GM18517 (cell line): ENCODE measurements around the gene RTP1.
"Not testable (repeated sequence)": the region's sequence is repeated elsewhere in the genome, so short reads cannot be mapped to it uniquely, and the experiment has no call there.

Experiments used
- ATAC-seq: cut with Tn5 transposase; IDR thresholded peaks from one replicate; pipeline ENCODE4 v1.9.1; 2021; ENCODE audit warnings: mild to moderate bottlenecking, moderate library complexity; ENCODE audit not compliant: unreplicated experiment

RTP1 gene

DNA sequence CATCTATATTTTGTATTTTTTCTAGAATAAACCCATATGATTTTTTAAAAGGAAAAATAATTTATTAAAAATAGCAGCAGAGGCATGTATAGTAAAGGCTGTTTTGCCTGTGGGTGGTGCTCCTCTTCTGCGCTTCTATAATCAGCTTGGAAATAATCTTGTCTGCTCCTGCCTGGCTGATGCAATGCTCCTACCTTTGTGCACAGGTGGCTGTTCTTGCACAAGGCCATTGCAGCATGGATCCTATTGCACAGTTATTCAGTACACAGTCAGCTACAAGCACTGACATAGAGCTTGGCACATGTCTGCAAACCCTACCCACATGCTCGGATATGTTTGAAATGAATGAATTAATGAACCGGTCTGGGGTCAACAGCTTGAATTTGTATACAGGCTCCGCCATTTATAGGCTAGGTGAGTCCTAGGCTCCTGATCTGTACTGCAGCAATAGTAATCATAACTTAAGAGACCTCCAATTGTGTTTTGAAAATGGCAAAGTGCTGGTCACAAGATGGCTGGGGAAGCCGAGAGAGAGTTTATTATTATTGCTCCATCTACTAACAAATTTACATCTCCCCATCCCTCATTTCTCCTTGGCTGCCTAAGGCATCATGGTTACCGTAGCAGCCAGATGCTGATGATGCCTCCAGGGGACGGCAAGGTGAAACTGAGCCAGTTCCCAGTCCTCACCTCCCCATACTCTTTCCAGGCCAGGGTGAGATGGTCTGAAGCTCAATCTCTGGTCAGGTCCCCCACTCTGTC is 532 bp upstream of the RTP1 start:
- ATAC-seq: no peak

DNA sequence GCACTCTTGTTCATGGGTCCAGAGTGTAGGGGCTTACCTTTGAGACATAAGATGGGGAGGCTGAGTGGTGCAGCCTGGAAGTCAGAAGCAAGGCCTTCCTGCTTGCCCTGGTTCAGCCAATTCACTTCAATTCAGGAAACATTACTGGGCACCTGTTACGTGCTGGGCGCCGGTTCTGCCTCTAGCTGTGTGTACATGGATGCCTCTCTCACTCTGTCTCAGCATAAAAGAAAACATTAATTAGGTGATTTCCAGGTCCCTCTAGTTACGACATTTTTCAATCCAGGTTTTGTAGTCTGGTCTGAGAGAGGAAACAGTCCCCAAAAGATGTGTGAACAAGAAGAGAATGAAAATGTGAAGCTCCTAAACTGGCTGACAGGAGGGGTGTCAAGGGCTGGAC is 1.2 kb downstream of the RTP1 start:
- peak; percentile 64 for ATAC-seq

DNA sequence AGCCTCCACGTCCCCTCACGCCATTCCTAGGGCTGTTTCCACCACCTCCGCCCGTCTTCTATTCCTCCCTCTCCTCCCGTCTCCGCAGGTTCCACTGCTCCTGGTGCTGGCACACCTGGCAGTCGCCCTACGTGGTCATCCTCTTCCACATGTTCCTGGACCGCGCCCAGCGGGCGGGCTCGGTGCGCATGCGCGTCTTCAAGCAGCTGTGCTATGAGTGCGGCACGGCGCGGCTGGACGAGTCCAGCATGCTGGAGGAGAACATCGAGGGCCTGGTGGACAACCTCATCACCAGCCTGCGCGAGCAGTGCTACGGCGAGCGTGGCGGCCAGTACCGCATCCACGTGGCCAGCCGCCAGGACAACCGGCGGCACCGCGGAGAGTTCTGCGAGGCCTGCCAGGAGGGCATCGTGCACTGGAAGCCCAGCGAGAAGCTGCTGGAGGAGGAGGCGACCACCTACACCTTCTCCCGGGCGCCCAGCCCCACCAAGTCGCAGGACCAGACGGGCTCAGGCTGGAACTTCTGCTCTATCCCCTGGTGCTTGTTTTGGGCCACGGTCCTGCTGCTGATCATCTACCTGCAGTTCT is 2.3 kb downstream of the RTP1 start:
- not testable (repeated sequence) for ATAC-seq

DNA sequence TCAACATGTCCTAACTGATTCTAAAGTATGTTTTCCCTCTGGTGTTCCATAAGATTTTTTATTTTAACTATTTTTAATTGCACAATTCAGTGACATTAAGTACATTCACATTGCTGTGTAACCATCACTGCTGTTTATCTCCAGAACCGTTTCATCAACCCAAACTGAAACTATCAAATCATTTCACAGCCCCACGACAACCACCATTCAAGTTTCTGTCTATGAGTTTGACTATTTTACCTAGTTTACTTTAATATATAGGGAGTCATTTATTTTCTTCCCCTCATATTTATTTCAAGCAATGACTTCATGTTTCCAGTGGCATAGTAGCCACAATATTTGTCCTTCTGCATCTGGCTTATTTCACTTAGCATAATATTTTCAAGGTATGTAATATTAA is 8.4 kb downstream of the RTP1 start:
- no peak for ATAC-seq

DNA sequence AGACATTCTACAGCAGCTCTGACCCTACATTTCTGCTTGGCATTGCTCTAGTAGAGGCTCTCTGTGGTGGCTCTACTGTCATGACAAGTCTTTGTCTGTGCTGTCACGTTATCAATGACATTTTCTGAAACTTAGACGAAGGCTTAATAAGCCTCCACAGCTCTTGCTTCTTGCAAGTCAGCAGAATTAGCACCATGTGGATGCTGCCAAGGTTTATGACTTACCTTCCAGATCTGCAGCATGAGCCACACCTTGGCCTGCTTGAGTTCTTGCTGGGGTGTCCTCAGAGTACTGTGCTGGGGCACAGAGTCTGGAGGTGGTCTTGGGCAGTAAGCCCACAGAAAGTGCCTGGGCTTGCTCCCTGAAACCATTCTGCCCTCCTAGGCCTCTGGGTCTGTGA is 9.8 kb downstream of the RTP1 start:
- no peak for ATAC-seq

DNA sequence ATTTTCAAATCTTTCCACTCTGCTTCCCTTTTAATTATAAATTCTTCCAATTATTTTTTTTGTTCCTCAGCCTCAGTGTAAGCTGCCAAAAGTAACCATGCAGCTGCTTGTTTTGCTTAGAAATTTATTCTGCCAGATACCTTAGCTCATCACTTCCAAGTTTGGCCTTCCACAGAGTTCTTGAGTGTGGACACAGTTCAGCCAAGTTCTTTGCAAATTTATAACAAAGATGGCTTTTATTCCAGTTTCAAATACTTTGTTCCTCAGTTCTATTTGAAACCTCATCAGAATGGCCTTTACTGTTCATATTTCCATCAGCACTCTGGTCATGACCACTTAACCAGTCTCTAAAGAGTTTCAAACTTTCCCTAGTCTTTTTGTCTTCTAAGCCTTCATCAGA is 10.3 kb downstream of the RTP1 start:
- ATAC-seq: no peak

DNA sequence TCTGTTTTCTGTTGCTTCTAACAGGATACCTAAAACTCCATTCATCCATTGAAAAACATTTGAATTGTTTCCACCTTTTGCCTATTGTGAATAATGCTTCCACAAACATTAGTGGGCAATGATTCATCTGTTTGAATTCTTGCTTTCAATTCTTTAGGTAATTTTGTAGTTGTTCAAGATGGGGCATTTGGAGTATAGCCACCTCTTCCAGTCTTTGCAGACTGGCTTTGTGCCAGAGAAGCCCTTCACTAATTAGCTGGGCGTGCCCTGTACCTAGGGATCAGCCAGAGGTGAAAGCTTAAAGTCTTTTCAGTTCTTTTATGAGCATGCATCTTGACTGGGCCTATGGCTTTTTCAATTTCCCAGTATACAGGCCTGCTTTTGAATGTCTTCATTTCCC is 10.9 kb downstream of the RTP1 start:
- ATAC-seq: no peak

DNA sequence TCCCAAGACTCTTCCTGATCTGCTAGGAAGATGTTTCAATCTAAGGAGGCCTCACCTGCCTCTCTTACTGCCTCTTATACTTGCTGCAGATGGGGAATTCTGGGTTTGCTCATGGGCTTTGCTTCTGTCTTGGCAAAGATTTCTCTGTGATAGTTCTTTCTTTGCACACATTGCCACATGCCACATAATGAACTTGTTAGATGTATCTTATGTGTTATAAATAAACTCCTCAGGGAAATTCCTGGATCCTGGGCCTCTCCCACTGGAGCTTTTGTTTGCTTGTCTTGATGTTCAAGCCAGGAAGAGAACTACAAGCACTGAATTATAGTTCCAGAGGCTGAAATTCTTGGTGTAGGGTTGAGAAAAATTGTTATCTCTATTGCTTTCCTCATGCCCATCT is 12.2 kb downstream of the RTP1 start:
- no peak for ATAC-seq

DNA sequence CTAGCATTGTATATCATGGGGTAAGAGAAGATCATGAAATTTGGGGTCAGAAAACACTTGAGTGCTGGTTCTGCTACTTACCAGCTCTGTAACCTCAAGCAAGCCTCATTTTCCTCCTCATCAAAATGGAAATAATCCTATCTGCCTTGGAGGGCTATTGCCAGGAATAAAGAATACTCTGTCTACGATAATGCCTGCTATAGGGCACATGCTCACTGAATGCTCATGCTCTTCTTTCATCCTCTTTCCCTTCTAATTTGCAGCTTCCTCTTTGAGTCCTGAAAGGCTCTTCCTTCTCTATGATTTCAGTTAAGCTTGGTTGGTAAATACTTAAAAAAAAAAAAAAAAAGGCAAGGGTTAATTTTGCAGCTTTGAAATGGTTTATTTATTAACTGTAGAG is 12.8 kb downstream of the RTP1 start:
- no peak for ATAC-seq

DNA sequence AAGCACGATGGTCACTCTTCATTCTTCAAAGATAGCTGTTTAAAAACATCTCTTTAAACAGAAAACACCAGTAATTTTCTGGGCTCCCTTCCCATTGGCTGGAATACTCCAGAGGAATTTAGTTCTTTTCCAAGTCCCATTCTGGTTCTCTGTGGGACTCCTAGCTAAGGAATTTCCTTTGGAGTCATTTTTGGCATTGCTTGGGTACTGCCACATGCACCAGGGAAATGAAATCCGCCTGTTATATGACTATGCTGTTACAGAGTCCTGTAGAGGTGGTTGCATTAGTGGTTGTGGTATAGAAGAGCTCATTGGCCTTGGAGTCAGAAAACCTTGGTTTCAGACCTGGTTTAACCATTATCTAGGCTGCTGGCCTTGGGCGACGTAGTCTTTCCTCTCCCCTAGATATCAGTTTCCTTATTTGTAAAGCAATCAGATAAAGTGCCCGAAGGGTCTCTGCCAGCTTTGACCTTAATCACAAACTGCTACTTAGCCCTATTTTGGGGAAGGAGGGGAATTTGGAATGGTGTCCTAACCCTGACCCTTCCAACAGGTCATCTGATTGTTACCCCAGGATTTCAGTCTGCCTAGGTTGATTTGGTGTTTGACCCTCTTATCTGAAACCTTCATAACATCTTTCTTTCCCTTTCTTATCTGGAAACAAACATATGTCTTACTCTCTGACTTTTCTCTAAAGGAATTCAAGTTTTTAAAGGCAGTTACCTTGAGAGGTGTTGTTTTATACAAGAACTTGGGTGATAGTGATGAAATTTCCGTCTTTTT is 13.4 kb downstream of the RTP1 start:
- peak; percentile 74 for ATAC-seq

DNA sequence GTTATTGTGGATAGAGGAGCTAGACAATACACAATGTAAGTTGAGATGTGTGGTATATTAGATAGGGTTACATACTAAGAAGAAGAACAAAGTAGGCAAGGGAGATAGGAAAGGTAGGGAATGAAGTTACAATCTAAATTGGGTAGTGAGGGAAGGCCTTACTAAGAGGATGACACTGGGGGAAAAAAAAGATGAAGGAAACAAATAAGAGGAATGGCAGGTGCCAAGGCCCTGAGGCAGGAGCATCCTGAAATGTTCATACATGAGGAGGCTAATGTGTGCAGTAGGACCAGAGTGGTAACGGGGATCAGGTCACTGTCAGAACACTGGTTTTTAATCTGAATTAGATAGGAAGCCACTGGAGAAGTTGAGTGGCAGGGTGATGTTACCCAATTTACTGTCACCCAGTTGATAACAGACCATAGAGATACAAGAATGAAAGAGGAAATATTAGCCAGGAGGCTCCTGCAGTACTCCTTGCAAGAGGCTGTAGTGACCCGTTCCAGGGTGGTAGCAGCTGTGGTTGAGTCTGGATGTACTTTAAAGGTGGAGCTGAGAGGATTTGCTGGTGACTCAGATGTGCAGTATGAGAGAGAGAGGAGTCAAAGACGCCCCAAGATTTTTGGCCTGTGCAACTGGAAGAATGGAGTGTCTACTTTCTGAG is 14.4 kb downstream of the RTP1 start:
- no peak for ATAC-seq

DNA sequence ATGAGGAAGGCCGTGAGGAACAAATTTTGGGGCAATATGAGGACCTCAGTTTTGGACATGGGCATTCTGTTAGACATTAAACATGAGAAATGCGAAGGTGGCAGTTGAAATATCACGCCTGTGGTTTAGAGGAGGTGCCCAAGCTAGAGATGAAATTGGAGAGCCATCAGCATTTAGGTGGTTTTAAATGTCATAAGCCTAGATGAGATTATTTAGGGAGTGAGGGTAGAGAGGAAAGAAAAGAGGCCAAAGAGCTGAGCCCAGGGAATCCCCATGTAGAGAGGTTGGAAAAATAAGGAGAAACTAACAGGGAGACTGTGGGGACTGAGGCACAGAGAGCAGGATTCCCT is 14.9 kb downstream of the RTP1 start:
- no peak for ATAC-seq

DNA sequence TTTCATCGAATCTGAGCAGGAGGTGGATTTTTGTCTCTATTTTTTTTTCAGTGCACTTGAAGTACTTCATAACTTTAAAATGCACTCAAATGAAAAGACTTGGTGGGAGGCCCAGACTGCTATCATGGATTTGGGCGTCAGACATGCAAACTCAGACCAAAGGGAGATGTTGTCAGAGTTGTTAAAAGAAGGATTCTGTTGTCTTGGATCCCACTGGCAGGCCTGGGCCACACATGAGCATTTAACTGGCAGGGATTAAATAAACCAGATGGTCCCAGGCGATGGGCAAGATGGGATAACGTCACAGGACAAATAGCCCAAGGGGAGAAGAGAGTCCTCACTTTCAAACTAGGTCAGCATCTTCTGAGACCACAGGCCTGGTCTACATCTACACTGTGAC is 15.4 kb downstream of the RTP1 start:
- ATAC-seq: no peak

DNA sequence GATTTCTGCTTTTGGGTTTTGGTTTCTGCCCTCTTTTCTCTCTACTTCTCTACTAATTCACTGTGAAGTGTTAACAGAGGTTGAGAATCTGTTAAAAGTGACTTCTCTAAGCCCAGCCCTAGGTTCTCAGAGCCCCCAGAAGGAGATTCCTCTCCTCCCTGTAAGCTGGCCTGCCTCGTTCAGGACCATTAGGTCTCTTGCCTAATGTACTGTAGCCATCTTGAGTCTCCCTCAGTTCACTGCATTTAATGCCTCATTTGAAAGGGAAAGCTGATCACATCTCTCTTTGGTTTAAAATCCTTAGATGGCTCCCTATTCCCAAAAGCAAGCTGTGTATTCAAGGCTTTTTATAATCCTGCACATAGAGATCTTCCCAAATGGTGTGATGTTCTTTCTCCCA is 16.3 kb downstream of the RTP1 start:
- no peak for ATAC-seq

DNA sequence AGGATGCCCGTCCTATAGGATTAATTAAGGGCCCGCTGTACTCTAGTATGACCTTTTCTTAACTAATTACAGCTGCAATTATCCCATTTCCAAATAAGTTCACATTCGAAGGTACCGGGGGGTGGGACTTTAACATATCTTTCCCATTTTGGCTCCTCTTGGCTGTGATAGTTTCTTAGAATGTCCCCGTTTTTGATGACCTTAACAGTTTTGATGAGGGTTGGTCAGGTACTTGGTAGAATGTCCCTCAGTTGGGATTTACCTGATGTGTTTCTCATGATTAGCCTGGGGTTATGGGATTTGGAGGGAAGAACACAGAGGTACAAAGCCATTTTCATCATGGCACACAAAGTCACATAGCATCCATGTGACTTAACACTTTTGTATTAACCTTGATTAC is 18.2 kb downstream of the RTP1 start:
- no peak for ATAC-seq

DNA sequence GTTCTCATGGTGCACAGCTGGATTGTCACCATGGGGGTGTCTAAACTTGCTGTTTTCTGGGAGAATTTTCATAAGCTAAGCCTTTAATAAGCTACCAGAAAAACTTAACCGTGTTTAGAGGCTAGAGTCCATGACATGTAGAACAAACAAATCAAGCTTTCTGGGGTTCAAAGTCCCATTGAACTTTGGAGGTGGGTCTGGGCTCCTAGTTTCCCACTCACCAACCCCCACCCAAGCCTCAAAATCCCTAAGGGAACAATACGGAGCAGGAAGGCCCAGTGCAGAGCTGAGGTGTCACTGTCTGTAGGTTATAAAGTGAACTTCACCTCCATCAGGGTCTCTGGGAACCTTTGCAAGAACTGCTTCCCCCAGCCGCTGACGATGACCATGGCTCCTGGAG is 25.5 kb downstream of the RTP1 start:
- ATAC-seq: no peak

DNA sequence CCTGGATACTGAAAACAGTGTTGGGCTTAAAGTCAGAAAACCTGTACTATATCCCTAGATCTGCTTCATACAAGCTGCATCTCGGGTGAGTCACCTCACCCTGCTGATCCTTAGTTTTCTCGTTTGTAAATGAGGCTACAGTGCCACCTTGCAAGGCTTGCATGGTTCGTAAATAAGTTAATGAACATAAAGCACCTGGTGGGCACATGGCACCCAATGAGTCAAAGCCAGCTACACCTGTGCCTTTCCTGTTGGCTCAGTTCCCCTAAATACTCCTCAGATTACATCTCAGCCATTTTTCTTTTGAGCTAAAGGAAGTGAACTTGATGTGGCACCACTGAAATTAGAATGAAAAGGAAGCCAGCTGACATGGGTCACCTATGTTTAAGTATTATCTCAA is 26.5 kb downstream of the RTP1 start:
- ATAC-seq: no peak

DNA sequence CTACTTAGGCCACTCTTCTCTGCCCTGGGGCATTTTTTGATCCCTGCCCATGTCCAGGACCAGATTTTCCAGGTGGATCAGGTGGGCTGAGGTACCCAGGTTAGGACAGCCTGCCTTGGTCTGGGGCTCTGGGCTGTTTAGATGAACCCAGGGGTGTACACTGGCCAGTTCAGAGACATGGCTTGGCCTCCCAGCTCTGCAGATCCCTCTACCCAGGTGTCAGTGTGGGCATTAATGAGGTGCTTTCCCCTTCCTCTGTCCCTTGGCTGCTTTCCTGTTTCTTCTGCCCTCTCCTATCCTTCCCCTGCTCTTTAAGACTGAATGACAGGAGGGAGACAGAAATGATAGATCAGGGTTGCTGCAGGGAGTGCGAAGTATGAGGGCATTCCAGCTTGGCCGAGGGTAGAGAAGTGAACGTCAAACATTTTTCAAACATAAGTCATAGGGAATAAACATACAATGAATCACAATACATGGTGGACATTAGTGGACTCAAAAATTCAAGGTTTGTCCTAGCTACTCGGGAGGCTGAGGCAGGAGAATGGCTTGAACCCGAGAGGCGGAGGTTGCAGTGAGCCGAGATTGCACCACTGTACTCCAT is 30.5 kb downstream of the RTP1 start:
- ATAC-seq: no peak

DNA sequence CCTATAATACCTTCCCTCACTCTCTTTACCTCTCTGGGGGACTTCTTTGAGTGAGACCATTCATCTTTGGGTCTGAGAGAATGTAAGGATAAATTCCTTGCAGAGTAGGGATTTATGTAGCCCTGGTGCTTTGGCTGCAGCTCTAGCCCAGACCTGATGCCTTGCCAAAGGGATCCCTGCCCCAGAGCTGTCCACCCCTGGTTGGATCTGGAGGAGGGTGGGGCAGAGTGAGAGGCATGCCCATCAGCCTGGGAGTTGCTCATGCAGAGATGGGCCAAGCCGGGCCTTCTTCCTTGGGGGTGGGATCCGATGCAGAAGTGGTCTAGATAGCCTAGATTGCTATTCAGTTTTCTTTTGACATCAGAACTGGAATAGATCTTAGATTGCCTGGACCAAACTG is 31.5 kb downstream of the RTP1 start:
- no peak for ATAC-seq

DNA sequence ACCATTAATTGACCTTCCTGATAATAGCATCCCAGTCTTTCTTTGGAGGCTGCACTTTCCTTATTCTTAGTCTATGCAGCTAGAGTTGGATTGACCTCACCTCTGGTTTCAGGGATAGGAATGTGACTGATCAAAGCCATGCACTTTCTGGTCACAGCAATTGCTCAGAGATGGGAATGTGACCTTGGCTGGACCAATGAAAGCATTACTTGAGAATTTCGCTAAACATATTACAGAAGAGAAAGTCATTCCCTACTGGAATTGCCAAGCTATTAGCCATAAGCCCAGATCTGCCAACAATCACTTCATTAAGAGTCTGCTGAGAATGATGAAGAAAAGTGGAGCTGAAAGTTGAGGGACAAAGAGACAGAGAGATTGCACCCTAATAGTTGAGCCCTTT is 32.7 kb downstream of the RTP1 start:
- no peak for ATAC-seq

DNA sequence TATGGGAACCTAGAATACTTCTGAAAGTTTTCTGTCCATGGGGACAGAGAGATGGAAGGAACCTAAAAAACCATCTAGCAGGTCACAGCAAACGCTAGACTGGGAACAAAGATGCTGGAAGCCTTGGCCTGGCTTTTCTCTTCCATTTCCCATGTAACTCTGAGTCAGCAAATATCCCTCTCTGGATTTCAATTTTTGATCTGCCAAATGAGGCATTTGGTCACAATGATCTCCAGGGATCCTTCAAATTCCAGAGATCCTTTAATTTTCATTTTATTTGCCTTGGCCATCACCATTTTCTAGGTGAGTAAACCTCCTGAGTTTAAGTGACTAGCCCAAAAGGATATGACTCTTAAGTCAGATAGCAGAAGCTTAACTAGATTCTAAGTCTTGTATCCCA is 39.7 kb downstream of the RTP1 start:
- ATAC-seq: no peak
